K562 (cell line): Measurements from ENCODE around the gene PTPRG.

Source experiments
- ADNP ChIP-seq: fragments of 200-800 bp; sonication (Bioruptor generic); IDR thresholded peaks from 2 replicates; pipeline ENCODE4 v1.6.1; 2016; ENCODE audit warnings: missing genetic modification characterization, missing compliant biosample characterization
- CTCF ChIP-seq, 3 experiments: IDR thresholded peaks in 2 of 3; conservative IDR thresholded peaks in 1 of 3; 2 replicates each; pipeline ENCODE4 v1.5.1; 2011 to 2012; ENCODE audit warnings: low read length in 3 of 3, mild to moderate bottlenecking in 3 of 3, control low read depth in 2 of 3, improper control_type of control experiment in 1 of 3, inconsistent platforms in 1 of 3, low read depth in 1 of 3, mixed read lengths in 1 of 3, moderate library complexity in 1 of 3; ENCODE audit not compliant: insufficient read depth in 2 of 3
- EP300 ChIP-seq: IDR thresholded peaks from 2 replicates; pipeline ENCODE4 v1.6.1; 2012; ENCODE audit warnings: low read length, improper control_type of control experiment
- POLR2A ChIP-seq: fragments of 450-650 bp; conservative IDR thresholded peaks from 2 replicates; pipeline ENCODE4 v1.6.1; 2016
- RBFOX2 ChIP-seq: fragments of 200-400 bp; formaldehyde crosslinking; IDR thresholded peaks from 2 replicates; pipeline ENCODE4 v1.6.1; 2017; ENCODE audit warnings: low read depth, mild to moderate bottlenecking, low read length, moderate library complexity
- THRA ChIP-seq: fragments of 450-650 bp; IDR thresholded peaks from 2 replicates; pipeline ENCODE4 v1.6.1; 2017; ENCODE audit warnings: mild to moderate bottlenecking, moderate library complexity
- YBX1 ChIP-seq: fragments of 450-650 bp; IDR thresholded peaks from 2 replicates; pipeline ENCODE4 v1.7.1; 2016; ENCODE audit warnings: mild to moderate bottlenecking
- ZBTB1 ChIP-seq: sonication (generic); formaldehyde crosslinking; IDR thresholded peaks from 2 replicates; pipeline ENCODE4 v1.8.1; 2023; ENCODE audit warnings: missing genetic modification reagents, low read depth, mild to moderate bottlenecking, borderline replicate concordance
- ZBTB26 ChIP-seq: fragments of 450-650 bp; formaldehyde crosslinking; IDR thresholded peaks from 2 replicates; pipeline ENCODE4 v1.4.0; 2022; ENCODE audit warnings: missing genetic modification characterization

GRCh38 chr3:61687663-61688306 lies 126.4 kb downstream of the PTPRG start:
- TF ChIP-seq CTCF (IDR thresholded peaks at IDR 0.05 in 2 of 3, conservative IDR thresholded peaks at IDR 0.05 in 1 of 3; ENCODE audit: insufficient read depth in 2 of 3, low read depth in 1 of 3, low read length in 3 of 3) (no peak), YBX1 (no peak), EP300 (no peak), RBFOX2 (no peak), POLR2A (no peak), ZBTB26 (CRISPR knock-in tag) (no peak), THRA (no peak), ZBTB1 (no peak), ADNP (tag) (no peak)
